OCI-LY3 (cell line): ENCODE measurements around the gene DEFB110.

ENCODE experiments used
- H2AFZ ChIP-seq: fragments of 200-600, 300-600 bp; shearing (Covaris generic); 2 replicates; pipeline ENCODE4 v1.6.0; 2014; ENCODE audit warnings: antibody characterized with exemption, low read depth, low read length
- H3K27ac ChIP-seq: fragments of 200-600, 300-600 bp; sonication (generic); 2 replicates; pipeline ENCODE4 v1.5.1; 2014; ENCODE audit warnings: mild to moderate bottlenecking, low read length, moderate library complexity, mixed read lengths
- H3K27me3 ChIP-seq: fragments of 200-600, 300-600 bp; sonication (generic); 2 replicates; pipeline ENCODE4 v1.6.1; 2014; ENCODE audit warnings: low read depth, low read length, mixed read lengths
- H3K36me3 ChIP-seq: fragments of 200-600, 300-600 bp; sonication (generic); replicated peaks from 2 replicates; pipeline ENCODE3; 2014; ENCODE audit warnings: low read depth, low read length, mixed read lengths
- H3K4me1 ChIP-seq: fragments of 300-600, 200-600 bp; sonication (generic); 2 replicates; pipeline ENCODE4 v1.6.1; 2014; ENCODE audit warnings: low read length, mixed read lengths
- H3K4me2 ChIP-seq: fragments of 200-600, 300-600 bp; sonication (generic); 2 replicates; pipeline ENCODE4 v1.6.1; 2014; ENCODE audit warnings: low read length, mixed read lengths
- H3K4me3 ChIP-seq: fragments of 300-600, 200-600 bp; sonication (generic); 2 replicates; pipeline ENCODE4 v1.5.1; 2014; ENCODE audit warnings: antibody characterized with exemption, mild to moderate bottlenecking, low read length, moderate library complexity
- H3K79me2 ChIP-seq: fragments of 300-600, 200-600 bp; shearing (Covaris generic); 2 replicates; pipeline ENCODE4 v1.6.1; 2014; ENCODE audit warnings: mild to moderate bottlenecking, low read length, mixed read lengths
- H3K9ac ChIP-seq: fragments of 300-600, 200-600 bp; shearing (Covaris generic); 2 replicates; pipeline ENCODE4 v1.6.0; 2014; ENCODE audit warnings: mild to moderate bottlenecking, low read length, moderate library complexity
- H3K9me3 ChIP-seq: fragments of 200-600, 300-600 bp; shearing (Covaris generic); 2 replicates; pipeline ENCODE4 v1.6.1; 2014; ENCODE audit warnings: low read length, mixed read lengths; ENCODE audit not compliant: insufficient read depth
- H4K20me1 ChIP-seq: fragments of 200-600, 300-600 bp; sonication (generic); 2 replicates; pipeline ENCODE4 v1.6.1; 2016; ENCODE audit warnings: low read length, mixed read lengths; ENCODE audit not compliant: insufficient read depth
- EZH2phosphoT487 ChIP-seq: fragments of 200-600 bp; shearing (Covaris generic); IDR thresholded peaks from 2 replicates; pipeline ENCODE4 v1.6.1; 2018; ENCODE audit warnings: antibody characterized with exemption, mixed run types, low read depth
- TF ChIP-seq, protein P1 (sequence below): fragments of 200-600, 300-600 bp; sonication (generic); IDR thresholded peaks from 2 replicates; pipeline ENCODE4 v1.5.1; 2014; ENCODE audit warnings: antibody characterized with exemption, low read length, low read depth

The DEFB110 gene

DNA sequence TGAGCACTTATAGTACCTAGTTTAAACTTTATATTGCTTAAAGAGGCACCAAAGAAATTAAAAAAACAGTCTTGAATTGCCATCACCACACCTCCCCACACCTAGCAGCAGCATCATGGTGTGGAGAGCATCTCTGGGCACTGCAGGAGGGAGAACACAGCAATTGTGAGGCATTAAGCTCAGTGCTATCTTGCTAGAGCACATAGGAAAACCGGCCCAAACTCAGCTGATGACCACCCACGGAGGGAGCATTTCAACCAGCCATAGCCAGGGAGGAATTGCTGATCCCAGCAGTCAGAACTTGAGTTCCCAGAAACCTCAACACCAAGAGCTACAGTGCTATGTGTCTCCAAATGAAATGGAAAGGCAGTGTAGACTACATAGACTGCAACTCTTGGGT lies 32.9 kb downstream of the DEFB110 start:
- no peak overlapping the region for H3K4me3 ChIP-seq
- no peaks in the 10 kb centered on the region for H3K36me3 ChIP-seq
- no peaks in the 10 kb centered on the region for H3K79me2 ChIP-seq
- TF ChIP-seq EZH2phosphoT487, result no peak
- TF ChIP-seq, protein P1, sequence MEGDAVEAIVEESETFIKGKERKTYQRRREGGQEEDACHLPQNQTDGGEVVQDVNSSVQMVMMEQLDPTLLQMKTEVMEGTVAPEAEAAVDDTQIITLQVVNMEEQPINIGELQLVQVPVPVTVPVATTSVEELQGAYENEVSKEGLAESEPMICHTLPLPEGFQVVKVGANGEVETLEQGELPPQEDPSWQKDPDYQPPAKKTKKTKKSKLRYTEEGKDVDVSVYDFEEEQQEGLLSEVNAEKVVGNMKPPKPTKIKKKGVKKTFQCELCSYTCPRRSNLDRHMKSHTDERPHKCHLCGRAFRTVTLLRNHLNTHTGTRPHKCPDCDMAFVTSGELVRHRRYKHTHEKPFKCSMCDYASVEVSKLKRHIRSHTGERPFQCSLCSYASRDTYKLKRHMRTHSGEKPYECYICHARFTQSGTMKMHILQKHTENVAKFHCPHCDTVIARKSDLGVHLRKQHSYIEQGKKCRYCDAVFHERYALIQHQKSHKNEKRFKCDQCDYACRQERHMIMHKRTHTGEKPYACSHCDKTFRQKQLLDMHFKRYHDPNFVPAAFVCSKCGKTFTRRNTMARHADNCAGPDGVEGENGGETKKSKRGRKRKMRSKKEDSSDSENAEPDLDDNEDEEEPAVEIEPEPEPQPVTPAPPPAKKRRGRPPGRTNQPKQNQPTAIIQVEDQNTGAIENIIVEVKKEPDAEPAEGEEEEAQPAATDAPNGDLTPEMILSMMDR, result no peak
- H3K4me1 ChIP-seq, result no peaks in the 10 kb centered on the region
- no peaks in the 10 kb centered on the region for H4K20me1 ChIP-seq
- H3K4me2 ChIP-seq, result no peak overlapping the region
- no peak overlapping the region for H3K9ac ChIP-seq
- no peak overlapping the region for H3K27ac ChIP-seq
- H2AFZ ChIP-seq, result no peak overlapping the region
- H3K27me3 ChIP-seq, result no peaks in the 10 kb centered on the region
- no peaks in the 10 kb centered on the region for H3K9me3 ChIP-seq

DNA sequence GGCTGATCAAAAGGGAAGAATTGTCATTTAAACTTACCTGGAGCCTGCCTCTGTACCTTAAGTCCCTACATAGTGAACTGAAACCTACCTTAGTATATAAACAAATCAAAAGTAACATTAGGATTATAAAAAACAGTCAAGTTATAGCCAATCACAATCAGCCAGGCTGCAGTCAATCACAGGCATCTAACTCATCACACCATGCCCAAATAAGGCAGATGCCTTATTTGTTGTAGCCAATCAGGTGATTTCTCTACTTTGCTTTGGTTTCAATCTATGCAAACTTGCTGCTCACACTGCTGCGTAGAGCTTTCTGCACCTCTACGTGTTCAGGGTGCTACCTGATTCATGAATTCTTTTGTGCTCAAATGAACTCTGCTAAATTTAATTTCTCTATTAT lies 34.0 kb downstream of the DEFB110 start:
- TF ChIP-seq, protein P1, result no peak
- TF ChIP-seq EZH2phosphoT487, result no peak
- no peaks in the 10 kb centered on the region for H3K79me2 ChIP-seq
- H3K27ac ChIP-seq, result no peak overlapping the region
- H2AFZ ChIP-seq, result no peak overlapping the region
- no peaks in the 10 kb centered on the region for H3K27me3 ChIP-seq
- H3K4me1 ChIP-seq, result no peaks in the 10 kb centered on the region
- no peaks in the 10 kb centered on the region for H3K36me3 ChIP-seq
- no peak overlapping the region for H3K4me2 ChIP-seq
- H3K4me3 ChIP-seq, result no peak overlapping the region
- no peaks in the 10 kb centered on the region for H4K20me1 ChIP-seq
- H3K9ac ChIP-seq, result no peak overlapping the region
- H3K9me3 ChIP-seq, result no peaks in the 10 kb centered on the region

- TF ChIP-seq EZH2phosphoT487, result no peak
- TF ChIP-seq, protein P1, result no peak
- no peak overlapping the region for H3K4me2 ChIP-seq
- no peaks in the 10 kb centered on the region for H3K79me2 ChIP-seq
- H3K4me3 ChIP-seq, result no peak overlapping the region
- no peaks in the 10 kb centered on the region for H3K36me3 ChIP-seq
- no peaks in the 10 kb centered on the region for H3K9me3 ChIP-seq
- H3K27ac ChIP-seq, result no peak overlapping the region
- H2AFZ ChIP-seq, result no peak overlapping the region
- no peaks in the 10 kb centered on the region for H3K27me3 ChIP-seq
- no peaks in the 10 kb centered on the region for H4K20me1 ChIP-seq
- H3K4me1 ChIP-seq, result no peaks in the 10 kb centered on the region
- H3K9ac ChIP-seq, result no peak overlapping the region
Measured at GRCh38 chr6:49986551-49986950, 35.2 kb downstream of the DEFB110 start.

DNA sequence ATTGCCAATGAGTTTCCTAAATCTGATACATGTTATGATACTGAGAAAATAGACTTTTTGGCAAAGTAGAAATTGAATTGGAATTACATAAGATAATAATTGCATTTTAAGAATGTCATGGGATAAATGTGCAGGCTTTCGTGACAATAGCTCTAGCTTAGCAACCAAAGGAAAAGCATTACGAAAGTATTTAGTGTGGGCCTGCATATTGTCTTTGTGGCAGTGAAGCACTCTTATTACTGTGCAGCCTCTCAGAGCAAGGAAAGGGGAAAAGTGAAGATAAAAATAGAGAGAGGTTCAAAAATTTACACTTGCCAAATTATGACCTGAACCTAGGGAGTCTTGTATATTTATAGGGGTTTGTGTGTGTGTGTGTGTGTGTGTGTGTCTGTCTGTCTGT lies 39.7 kb downstream of the DEFB110 start:
- Histone ChIP-seq H3K4me2 (no peak overlapping the region), H3K27me3 (no peaks in the 10 kb centered on the region), H3K27ac (no peak overlapping the region), H3K4me1 (peaks cover 34% of the 10 kb centered on the region), H3K79me2 (no peaks in the 10 kb centered on the region), H3K9me3 (no peaks in the 10 kb centered on the region), H2AFZ (no peak overlapping the region), H3K9ac (no peak overlapping the region), H3K4me3 (no peak overlapping the region), H4K20me1 (no peaks in the 10 kb centered on the region), H3K36me3 (no peaks in the 10 kb centered on the region)
- TF ChIP-seq EZH2phosphoT487, result no peak
- TF ChIP-seq, protein P1, result no peak
